ENCODE results near the gene JMJD4.

JMJD4 gene

DNA sequence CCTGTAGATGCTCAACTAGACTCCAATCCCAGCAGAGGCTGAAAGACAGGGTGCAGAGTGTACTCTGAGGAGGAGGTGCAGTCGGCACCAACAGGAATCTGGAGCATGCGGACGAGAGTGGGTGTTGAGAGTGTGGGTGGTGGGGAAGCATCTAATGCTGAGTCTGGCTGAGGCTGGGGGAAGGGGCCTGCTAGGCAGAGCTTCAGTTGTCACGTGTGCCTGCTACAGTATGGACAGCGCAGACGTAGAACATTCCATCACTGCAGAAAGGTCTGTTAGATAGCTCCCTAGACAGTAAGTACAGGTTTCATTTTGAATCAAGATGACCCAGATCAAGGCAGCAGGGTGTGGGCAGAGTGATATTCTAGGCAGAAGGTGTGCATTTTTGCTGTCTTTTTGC, 23.3 kb upstream of the JMJD4 start:
- H3K9ac ChIP-seq (ENCODE audit: low read length), result no peak overlapping the region
- H3K79me1 ChIP-seq (ENCODE audit: low read length), result peaks cover 8% of the 10 kb centered on the region
- no CpG with 5 or more reads among the region's 6 CpGs for WGBS (ENCODE audit: extremely low coverage, insufficient coverage, low lambda C conversion rate)
- no peak overlapping the region for H2BK120ac ChIP-seq (ENCODE audit: low read depth, low read length)
- H3K36me3 ChIP-seq (ENCODE audit: control insufficient read depth, insufficient read depth, low read length), result peaks cover 10% of the 10 kb centered on the region
- H2BK5ac ChIP-seq (ENCODE audit: low read length), result no peak overlapping the region
- H3K79me2 ChIP-seq (ENCODE audit: control insufficient read depth, insufficient read depth, low read length), result no peaks in the 10 kb centered on the region
- H3K27me3 ChIP-seq (ENCODE audit: insufficient read depth, low read length, poor library complexity), result no peaks in the 10 kb centered on the region
- no peak overlapping the region for H3K18ac ChIP-seq (ENCODE audit: low read length)
- H3K56ac ChIP-seq (ENCODE audit: low read length), result no peak overlapping the region
- no peak overlapping the region for H3K27ac ChIP-seq (ENCODE audit: low read depth, low read length)
- no peak overlapping the region for H4K5ac ChIP-seq (ENCODE audit: low read length)
- H3K4ac ChIP-seq (ENCODE audit: low read depth, low read length), result no peak overlapping the region
- H3K4me2 ChIP-seq (ENCODE audit: low read length), result no peak overlapping the region
- no peak overlapping the region for H2BK15ac ChIP-seq (replicated peaks; ENCODE audit: low read depth)
- DNase-seq, result no peak
- H3K4me1 ChIP-seq (ENCODE audit: control insufficient read depth, low read depth, low read length), result no peaks in the 10 kb centered on the region
- H3K4me3 ChIP-seq (ENCODE audit: low read length), result no peak overlapping the region
- no peak overlapping the region for H3K23ac ChIP-seq (ENCODE audit: low read length)
- no peak overlapping the region for H4K8ac ChIP-seq (ENCODE audit: low read depth, low read length)
- no peak overlapping the region for H2AK5ac ChIP-seq (ENCODE audit: low read length)

- Histone ChIP-seq H2BK15ac (replicated peaks; ENCODE audit: low read depth) (no peak overlapping the region), H3K18ac (ENCODE audit: low read length) (no peak overlapping the region), H3K56ac (ENCODE audit: low read length) (no peak overlapping the region), H3K36me3 (ENCODE audit: control insufficient read depth, insufficient read depth, low read length) (peaks cover 10% of the 10 kb centered on the region), H3K9ac (ENCODE audit: low read length) (no peak overlapping the region), H3K4me1 (ENCODE audit: control insufficient read depth, low read depth, low read length) (no peaks in the 10 kb centered on the region), H4K8ac (ENCODE audit: low read depth, low read length) (no peak overlapping the region), H3K79me1 (ENCODE audit: low read length) (peaks cover 9% of the 10 kb centered on the region), H3K27me3 (ENCODE audit: insufficient read depth, low read length, poor library complexity) (no peaks in the 10 kb centered on the region), H2BK120ac (ENCODE audit: low read depth, low read length) (no peak overlapping the region), H4K5ac (ENCODE audit: low read length) (no peak overlapping the region), H2BK5ac (ENCODE audit: low read length) (no peak overlapping the region), H3K27ac (ENCODE audit: low read depth, low read length) (no peak overlapping the region), H3K23ac (ENCODE audit: low read length) (no peak overlapping the region), H3K4ac (ENCODE audit: low read depth, low read length) (no peak overlapping the region), H3K79me2 (ENCODE audit: control insufficient read depth, insufficient read depth, low read length) (peaks cover 2% of the 10 kb centered on the region), H2AK5ac (ENCODE audit: low read length) (no peak overlapping the region), H3K4me3 (ENCODE audit: low read length) (no peak overlapping the region), H3K4me2 (ENCODE audit: low read length) (no peak overlapping the region)
- no peak for DNase-seq
- WGBS (ENCODE audit: extremely low coverage, insufficient coverage, low lambda C conversion rate), result no CpG with 5 or more reads among the region's 2 CpGs
Measured at GRCh38 chr1:227757781-227758180, 22.7 kb upstream of the JMJD4 start.

DNA sequence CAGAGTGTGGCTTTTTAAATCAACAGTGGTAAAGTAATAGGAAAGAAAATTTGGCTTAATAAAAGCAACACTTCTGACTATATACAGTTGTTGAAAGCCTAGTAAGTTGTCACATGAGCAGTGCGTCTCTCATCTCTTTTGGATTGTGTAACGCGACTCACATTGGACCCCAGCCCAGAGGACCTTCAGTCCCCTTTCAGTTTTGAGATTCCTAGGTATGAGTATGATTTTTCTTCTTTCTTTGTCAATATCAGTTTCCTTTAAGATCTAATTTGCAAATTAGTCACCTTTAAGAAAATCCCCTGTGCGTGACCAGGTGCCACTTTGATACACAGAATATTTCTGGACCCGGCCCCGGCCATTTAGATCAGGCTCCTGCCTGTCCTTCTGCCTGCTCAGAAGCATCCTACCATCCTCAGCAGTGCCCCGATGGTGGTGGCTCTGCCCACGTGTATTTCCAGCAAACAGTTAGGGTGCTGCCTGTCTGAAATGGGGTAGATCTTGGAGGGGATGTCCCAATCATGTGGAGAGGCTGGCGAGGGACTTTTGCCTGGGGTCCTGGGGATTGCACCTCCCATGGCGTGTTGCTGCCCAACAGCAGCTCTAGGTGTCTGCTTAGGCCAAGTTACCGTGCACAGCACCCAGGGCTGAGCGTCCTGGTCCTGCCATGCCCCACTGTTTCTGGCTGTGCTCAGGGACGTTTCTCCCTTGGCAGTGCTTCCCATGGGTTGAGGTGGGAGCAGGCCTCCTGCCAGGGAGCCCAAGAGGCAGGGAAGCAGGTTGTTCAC, 21.3 kb upstream of the JMJD4 start:
- H3K4me3 ChIP-seq (ENCODE audit: low read length), result no peak overlapping the region
- no peak for DNase-seq
- H4K8ac ChIP-seq (ENCODE audit: low read depth, low read length), result no peak overlapping the region
- H3K9ac ChIP-seq (ENCODE audit: low read length), result no peak overlapping the region
- H3K4me2 ChIP-seq (ENCODE audit: low read length), result no peak overlapping the region
- H4K5ac ChIP-seq (ENCODE audit: low read length), result no peak overlapping the region
- H2BK15ac ChIP-seq (replicated peaks; ENCODE audit: low read depth), result no peak overlapping the region
- H3K27ac ChIP-seq (ENCODE audit: low read depth, low read length), result no peak overlapping the region
- no peak overlapping the region for H3K56ac ChIP-seq (ENCODE audit: low read length)
- peaks cover 2% of the 10 kb centered on the region for H3K79me2 ChIP-seq (ENCODE audit: control insufficient read depth, insufficient read depth, low read length)
- no CpG with 5 or more reads among the region's 13 CpGs for WGBS (ENCODE audit: extremely low coverage, insufficient coverage, low lambda C conversion rate)
- no peak overlapping the region for H2BK5ac ChIP-seq (ENCODE audit: low read length)
- no peak overlapping the region for H3K23ac ChIP-seq (ENCODE audit: low read length)
- no peak overlapping the region for H2AK5ac ChIP-seq (ENCODE audit: low read length)
- H3K27me3 ChIP-seq (ENCODE audit: insufficient read depth, low read length, poor library complexity), result no peaks in the 10 kb centered on the region
- no peak overlapping the region for H3K4ac ChIP-seq (ENCODE audit: low read depth, low read length)
- H3K79me1 ChIP-seq (ENCODE audit: low read length), result peaks cover 10% of the 10 kb centered on the region
- H3K18ac ChIP-seq (ENCODE audit: low read length), result no peak overlapping the region
- no peaks in the 10 kb centered on the region for H3K4me1 ChIP-seq (ENCODE audit: control insufficient read depth, low read depth, low read length)
- peaks cover 10% of the 10 kb centered on the region for H3K36me3 ChIP-seq (ENCODE audit: control insufficient read depth, insufficient read depth, low read length)
- no peak overlapping the region for H2BK120ac ChIP-seq (ENCODE audit: low read depth, low read length)

GRCh38 chr1:227754958-227755357, 19.9 kb upstream of the JMJD4 start:
- Histone ChIP-seq H3K79me2 (ENCODE audit: control insufficient read depth, insufficient read depth, low read length) (peaks cover 4% of the 10 kb centered on the region), H3K4me3 (ENCODE audit: low read length) (no peak overlapping the region), H3K27ac (ENCODE audit: low read depth, low read length) (no peak overlapping the region), H3K4ac (ENCODE audit: low read depth, low read length) (no peak overlapping the region), H3K4me1 (ENCODE audit: control insufficient read depth, low read depth, low read length) (no peaks in the 10 kb centered on the region), H3K18ac (ENCODE audit: low read length) (no peak overlapping the region), H2BK120ac (ENCODE audit: low read depth, low read length) (no peak overlapping the region), H2AK5ac (ENCODE audit: low read length) (no peak overlapping the region), H3K56ac (ENCODE audit: low read length) (no peak overlapping the region), H3K9ac (ENCODE audit: low read length) (no peak overlapping the region), H2BK15ac (replicated peaks; ENCODE audit: low read depth) (no peak overlapping the region), H3K79me1 (ENCODE audit: low read length) (peaks cover 10% of the 10 kb centered on the region), H3K4me2 (ENCODE audit: low read length) (no peak overlapping the region), H3K23ac (ENCODE audit: low read length) (no peak overlapping the region), H4K5ac (ENCODE audit: low read length) (no peak overlapping the region), H4K8ac (ENCODE audit: low read depth, low read length) (no peak overlapping the region), H3K36me3 (ENCODE audit: control insufficient read depth, insufficient read depth, low read length) (peaks cover 10% of the 10 kb centered on the region), H2BK5ac (ENCODE audit: low read length) (no peak overlapping the region), H3K27me3 (ENCODE audit: insufficient read depth, low read length, poor library complexity) (no peaks in the 10 kb centered on the region)
- DNase-seq, result no peak
- no CpG with 5 or more reads among the region's 4 CpGs for WGBS (ENCODE audit: extremely low coverage, insufficient coverage, low lambda C conversion rate)

DNA sequence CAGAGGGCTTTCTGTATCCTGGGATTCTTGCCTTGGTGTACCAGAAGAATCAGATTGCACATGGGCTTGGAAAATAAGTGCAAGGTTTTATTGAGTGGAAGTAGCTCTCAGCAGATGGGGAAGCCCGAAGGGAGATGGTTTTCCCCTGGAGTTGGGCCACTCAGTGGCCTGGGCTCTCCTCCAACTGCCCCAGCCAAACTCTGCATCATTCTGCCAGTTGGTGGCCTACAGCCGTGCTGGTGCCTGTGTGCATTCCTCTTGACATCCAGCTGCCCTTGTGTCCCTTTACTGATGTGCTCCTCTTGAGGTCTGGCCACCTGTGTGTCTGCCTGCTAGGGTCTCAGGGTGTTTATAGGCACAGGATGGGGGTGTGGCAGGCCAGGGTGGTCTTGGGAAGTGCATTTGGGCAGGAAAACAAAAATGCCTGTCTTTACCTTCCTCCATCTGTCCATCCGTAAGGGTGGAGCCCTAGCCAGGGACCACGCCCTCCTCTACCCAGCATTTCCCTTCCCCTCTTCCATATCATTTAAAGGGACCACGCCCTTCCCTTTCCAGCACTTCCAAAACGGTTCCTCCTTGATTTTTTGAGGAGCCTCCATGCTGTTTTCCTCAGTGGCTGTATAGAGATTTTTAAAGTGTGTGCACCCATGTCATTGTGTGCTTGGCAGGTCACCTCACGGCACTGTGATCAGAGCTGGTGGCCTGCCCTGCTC, 19.1 kb upstream of the JMJD4 start:
- no peak for DNase-seq
- H2AK5ac ChIP-seq (ENCODE audit: low read length), result no peak overlapping the region
- no peak overlapping the region for H2BK5ac ChIP-seq (ENCODE audit: low read length)
- no CpG with 5 or more reads among the region's 7 CpGs for WGBS (ENCODE audit: extremely low coverage, insufficient coverage, low lambda C conversion rate)
- H3K23ac ChIP-seq (ENCODE audit: low read length), result no peak overlapping the region
- no peak overlapping the region for H3K4ac ChIP-seq (ENCODE audit: low read depth, low read length)
- H2BK120ac ChIP-seq (ENCODE audit: low read depth, low read length), result no peak overlapping the region
- H3K9ac ChIP-seq (ENCODE audit: low read length), result no peak overlapping the region
- H3K18ac ChIP-seq (ENCODE audit: low read length), result no peak overlapping the region
- peaks cover 3% of the 10 kb centered on the region for H3K36me3 ChIP-seq (ENCODE audit: control insufficient read depth, insufficient read depth, low read length)
- H4K5ac ChIP-seq (ENCODE audit: low read length), result no peak overlapping the region
- no peak overlapping the region for H3K56ac ChIP-seq (ENCODE audit: low read length)
- H3K79me2 ChIP-seq (ENCODE audit: control insufficient read depth, insufficient read depth, low read length), result peaks cover 5% of the 10 kb centered on the region
- H4K8ac ChIP-seq (ENCODE audit: low read depth, low read length), result no peak overlapping the region
- H3K4me1 ChIP-seq (ENCODE audit: control insufficient read depth, low read depth, low read length), result no peaks in the 10 kb centered on the region
- H3K27me3 ChIP-seq (ENCODE audit: insufficient read depth, low read length, poor library complexity), result no peaks in the 10 kb centered on the region
- no peak overlapping the region for H3K4me2 ChIP-seq (ENCODE audit: low read length)
- no peak overlapping the region for H3K4me3 ChIP-seq (ENCODE audit: low read length)
- H3K79me1 ChIP-seq (ENCODE audit: low read length), result peaks cover 16% of the 10 kb centered on the region
- no peak overlapping the region for H3K27ac ChIP-seq (ENCODE audit: low read depth, low read length)
- H2BK15ac ChIP-seq (replicated peaks; ENCODE audit: low read depth), result no peak overlapping the region

All from mesendoderm (in vitro differentiated cells).